Transverse colon (tissue), 4 donors: ENCODE results near the gene ODF4. TPM values are rescaled to one million over a fixed set of nuclear protein-coding genes. Genes with fewer than 3 reads are reported as not detected.
"Not testable (repeated sequence)": the region's sequence is repeated elsewhere in the genome, so short reads cannot be mapped to it uniquely, and the experiment has no call there.

Source experiments
- DNase-seq: peaks from one replicate; pipeline ENCODE4 v3.0.0-alpha.2; 2019
- H3K27ac ChIP-seq, 4 donors: fragments of 200-600 bp; sonication (generic); 2 replicates each; pipeline ENCODE4 v1.5.1; 2016 to 2018; ENCODE audit warnings: inconsistent platforms in 4 of 4
- H3K27me3 ChIP-seq: fragments of 200-600 bp; sonication (generic); 2 replicates; pipeline ENCODE4 v1.5.1; 2017; ENCODE audit warnings: inconsistent platforms
- H3K36me3 ChIP-seq, 4 donors: fragments of 200-600 bp; sonication (generic); 2 replicates each; pipeline ENCODE4 v1.5.1; 2017 to 2019; ENCODE audit warnings: inconsistent platforms in 4 of 4
- H3K4me1 ChIP-seq, 4 donors: fragments of 200-600 bp; sonication (generic); 2 replicates each; pipeline ENCODE4 v1.5.1; 2017 to 2020; ENCODE audit warnings: inconsistent platforms in 4 of 4
- H3K4me3 ChIP-seq, 4 donors: fragments of 200-600 bp; sonication (generic); 1 replicate in 1 of 4; 2 replicates in 3 of 4; pipeline versions ENCODE4 v1.5.1 to v1.6.1; 2017 to 2019; ENCODE audit warnings: inconsistent platforms in 4 of 4
- H3K9me3 ChIP-seq, 2 donors: fragments of 200-600 bp; sonication (generic); 2 replicates each; pipeline ENCODE4 v1.5.1; 2017 to 2019; ENCODE audit warnings: inconsistent platforms in 2 of 2
- EP300 ChIP-seq: sonication (generic); formaldehyde crosslinking; IDR thresholded peaks from one replicate; pipeline ENCODE4 v1.6.1; 2017; ENCODE audit warnings: antibody characterized with exemption, low read depth
- POLR2A ChIP-seq: fragments of 450-650 bp; IDR thresholded peaks from one replicate; pipeline ENCODE4 v1.6.1; 2016; ENCODE audit warnings: antibody characterized with exemption, mild to moderate bottlenecking, moderate library complexity
- POLR2AphosphoS5 ChIP-seq, 3 donors: sonication (generic); formaldehyde crosslinking; IDR thresholded peaks; one replicate each; pipeline ENCODE4 v1.6.1; 2016; ENCODE audit warnings: antibody characterized with exemption in 3 of 3
- WGBS, 2 donors: methylation state at CpG; one replicate each; pipeline ENCODE4 v1.1.5; 2018; ENCODE audit warnings: low coverage in 1 of 2; 5-methylcytosine and 5-hydroxymethylcytosine counted together
- in situ Hi-C, 4 donors: fragments of 200-750 bp; cut with MboI; loops; one replicate each; pipeline versions ENCODE4 v1.15.0 to v1.15.1; 2017; ENCODE audit warnings: low sequenced_read_pairs in 3 of 4, low pct_ligation_motif_present in 1 of 4, low pct_unique_long_range_greater_than_20kb in 1 of 4
- intact Hi-C: fragments of 100-400 bp; cut with DNase I; formaldehyde crosslinking; loops from one replicate; pipeline ENCODE4 v1.15.1; 2023; ENCODE audit warnings: low total_unique reads
- total RNA-seq, 4 donors: library from RNA; depleted of rRNA; stranded (reverse); fragments of >200 nt; gene quantifications; one replicate each; pipeline ENCODE4 v1.1.0, GENCODE V29; 2016
- TF ChIP-seq, protein P1 (sequence below), 5 experiments: fragments of 200-600 bp in 3 of 5; fragments of 450-650 bp in 2 of 5; sonication (generic) in 3 of 5; IDR thresholded peaks; 1 replicate in 2 of 5; 2 replicates in 3 of 5; pipeline ENCODE4 v1.5.1; 2016 to 2017; ENCODE audit warnings: antibody characterized with exemption in 5 of 5, inconsistent platforms in 3 of 5, mild to moderate bottlenecking in 2 of 5, moderate library complexity in 1 of 5

The ODF4 gene
- total RNA-seq, 4 donors from 2014 or later = not detected

DNA sequence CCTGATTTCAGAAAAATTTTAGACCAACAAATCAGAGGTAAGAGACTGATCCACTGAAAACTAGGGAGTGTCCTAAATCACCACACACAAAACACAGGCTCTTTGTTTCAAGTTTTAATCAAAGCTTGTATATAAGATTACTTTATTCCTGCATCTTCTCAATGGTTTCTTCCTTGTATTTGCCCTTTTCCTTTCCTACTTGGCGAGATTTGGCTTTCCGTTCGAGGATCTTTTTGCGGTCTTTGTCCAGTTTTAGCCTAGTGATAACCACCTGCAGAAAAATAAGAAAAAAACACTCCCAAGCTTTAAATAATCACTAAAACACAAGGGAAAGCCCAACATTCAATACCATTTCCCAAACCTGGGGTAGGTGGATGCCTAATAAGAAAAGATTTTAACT lies 37.8 kb downstream of the ODF4 start:
- Histone ChIP-seq H3K9me3 (no peaks in the 10 kb centered on the region), H3K27me3 (no peaks in the 10 kb centered on the region), H3K4me3 (no peak overlapping the region), H3K4me1 (peaks cover 11 to 57% (median 39%) of the 10 kb centered on the region in 4 donors), H3K27ac (peak overlapping the region; percentile 85 to 87 (median 86)), H3K36me3 (peaks cover 0 to 41% (median 9%) of the 10 kb centered on the region in 4 donors)
- 60 to 69% methylated on average over 4 of the region's 4 CpGs for WGBS, 2 donors
- no peak for DNase-seq
- TF ChIP-seq POLR2AphosphoS5 (IDR thresholded peaks at IDR 0.05) = no peak
- TF ChIP-seq, protein P1, sequence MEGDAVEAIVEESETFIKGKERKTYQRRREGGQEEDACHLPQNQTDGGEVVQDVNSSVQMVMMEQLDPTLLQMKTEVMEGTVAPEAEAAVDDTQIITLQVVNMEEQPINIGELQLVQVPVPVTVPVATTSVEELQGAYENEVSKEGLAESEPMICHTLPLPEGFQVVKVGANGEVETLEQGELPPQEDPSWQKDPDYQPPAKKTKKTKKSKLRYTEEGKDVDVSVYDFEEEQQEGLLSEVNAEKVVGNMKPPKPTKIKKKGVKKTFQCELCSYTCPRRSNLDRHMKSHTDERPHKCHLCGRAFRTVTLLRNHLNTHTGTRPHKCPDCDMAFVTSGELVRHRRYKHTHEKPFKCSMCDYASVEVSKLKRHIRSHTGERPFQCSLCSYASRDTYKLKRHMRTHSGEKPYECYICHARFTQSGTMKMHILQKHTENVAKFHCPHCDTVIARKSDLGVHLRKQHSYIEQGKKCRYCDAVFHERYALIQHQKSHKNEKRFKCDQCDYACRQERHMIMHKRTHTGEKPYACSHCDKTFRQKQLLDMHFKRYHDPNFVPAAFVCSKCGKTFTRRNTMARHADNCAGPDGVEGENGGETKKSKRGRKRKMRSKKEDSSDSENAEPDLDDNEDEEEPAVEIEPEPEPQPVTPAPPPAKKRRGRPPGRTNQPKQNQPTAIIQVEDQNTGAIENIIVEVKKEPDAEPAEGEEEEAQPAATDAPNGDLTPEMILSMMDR (IDR thresholded peaks at IDR 0.05) = no peak
- no peak for TF ChIP-seq POLR2A
- no peak for TF ChIP-seq EP300
- intact Hi-C loops = no loop called here
- in situ Hi-C loops = no loop called here

- H3K27me3 ChIP-seq, in situ Hi-C loops, H3K4me3 ChIP-seq, intact Hi-C loops, H3K9me3 ChIP-seq, DNase-seq: not testable (repeated sequence)
- Histone ChIP-seq H3K4me1 (peaks cover 11 to 57% (median 39%) of the 10 kb centered on the region in 4 donors), H3K36me3 (peaks cover 0 to 41% (median 9%) of the 10 kb centered on the region in 4 donors), H3K27ac (peak overlapping the region in 3 of 4 donors; percentile 85 to 87 (median 86))
- WGBS, 2 donors = 69 to 73% methylated on average over 2 to 8 of the region's 8 CpGs
These were observed 38.5 kb downstream of the ODF4 start for GRCh38 chr17:8378117-8378516.

DNA sequence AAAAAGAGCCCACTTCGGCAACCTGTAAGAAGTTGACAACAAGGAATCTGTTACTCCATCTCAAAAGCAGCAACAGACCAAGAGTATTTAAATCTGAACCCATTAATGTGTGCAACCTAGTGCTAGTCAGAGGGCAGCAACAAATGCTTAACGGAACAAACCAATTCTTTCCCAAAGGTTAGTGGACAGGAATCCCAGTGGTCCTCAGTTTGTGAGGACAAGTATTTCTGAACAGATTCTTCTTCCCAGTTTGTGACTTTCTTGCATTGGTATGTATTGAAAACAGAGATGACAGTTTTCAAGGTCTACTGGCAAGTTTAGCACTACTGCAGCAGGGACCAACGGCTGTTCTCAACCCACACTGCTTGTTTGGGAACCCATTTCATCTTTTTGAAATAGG lies 40.4 kb downstream of the ODF4 start:
- intact Hi-C loops (no loop called here), in situ Hi-C loops (no loop called here)
- Histone ChIP-seq H3K27ac (no peak overlapping the region), H3K36me3 (peaks cover 0 to 41% (median 9%) of the 10 kb centered on the region in 4 donors), H3K4me3 (no peak overlapping the region), H3K4me1 (peaks cover 16 to 65% (median 50%) of the 10 kb centered on the region in 4 donors), H3K9me3 (no peaks in the 10 kb centered on the region), H3K27me3 (no peaks in the 10 kb centered on the region)
- DNase-seq = no peak
- WGBS, 2 donors = 38 to 44% methylated on average over 3 of the region's 3 CpGs
- TF ChIP-seq, protein P1 (IDR thresholded peaks at IDR 0.05) = no peak
- no peak for TF ChIP-seq EP300
- TF ChIP-seq POLR2AphosphoS5 (IDR thresholded peaks at IDR 0.05) = no peak
- no peak for TF ChIP-seq POLR2A

DNA sequence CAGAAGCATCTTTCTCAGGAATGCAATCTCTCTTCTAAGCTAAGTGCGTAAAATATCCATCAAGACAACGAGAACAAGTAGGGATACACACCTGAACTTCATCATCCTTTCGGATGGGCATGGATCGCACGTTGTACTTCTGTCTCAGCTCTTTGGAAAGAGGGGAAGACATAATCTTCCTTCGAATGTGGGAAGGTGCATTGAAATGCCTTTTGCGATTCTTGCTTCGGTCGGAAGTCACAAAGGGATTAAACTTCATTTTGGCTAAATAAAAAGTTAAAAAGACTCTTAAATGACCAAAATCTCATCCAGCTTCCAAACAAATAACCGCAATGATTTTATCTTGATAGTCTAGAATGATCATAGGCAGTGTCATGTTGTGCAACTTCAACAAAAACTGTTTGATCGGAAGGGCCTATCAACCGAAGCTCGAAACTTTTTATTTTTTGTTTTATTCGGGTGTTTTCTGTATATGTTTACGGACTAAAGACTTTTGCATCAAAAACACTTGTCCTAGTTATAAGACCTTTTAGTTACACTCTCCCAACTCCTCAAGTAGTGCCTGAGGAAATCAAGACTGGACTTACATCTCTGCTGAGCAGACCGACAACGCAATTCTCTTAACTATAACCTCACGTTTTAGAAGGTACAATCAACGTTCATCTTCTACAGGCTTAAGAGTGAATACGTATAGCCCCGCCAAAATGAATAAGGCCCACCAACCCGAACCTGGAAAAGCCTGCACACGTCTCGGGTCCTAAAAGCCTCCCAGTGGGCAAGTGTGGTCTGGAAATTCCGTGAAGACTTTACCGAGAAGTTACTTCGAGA lies 42.6 kb downstream of the ODF4 start:
- no peaks in the 10 kb centered on the region for H3K27me3 ChIP-seq
- no peak for DNase-seq
- H3K27ac ChIP-seq = peak overlapping the region; percentile 91 to 95 (median 93)
- H3K9me3 ChIP-seq = no peaks in the 10 kb centered on the region
- peaks cover 16 to 52% (median 35%) of the 10 kb centered on the region in 4 donors for H3K4me1 ChIP-seq
- in situ Hi-C loops = no loop called here
- peaks cover 0 to 41% (median 9%) of the 10 kb centered on the region in 4 donors for H3K36me3 ChIP-seq
- intact Hi-C loops = no loop called here
- TF ChIP-seq EP300 (no peak), POLR2AphosphoS5 (IDR thresholded peaks at IDR 0.05) (no peak), POLR2A (no peak)
- TF ChIP-seq, protein P1 (IDR thresholded peaks at IDR 0.05) = no peak
- 3 to 15% methylated on average over 11 to 27 of the region's 27 CpGs for WGBS, 2 donors
- H3K4me3 ChIP-seq = peak overlapping the region; percentile 36 to 71 (median 58)
